Measurements from ENCODE around the gene SLC9A4. TPM values are rescaled to one million over a fixed set of nuclear protein-coding genes. Genes with fewer than 3 reads are reported as not detected.

Gene SLC9A4
- total RNA-seq, 1 experiment from 2014 or later, result 0.07 TPM

GRCh38 chr2:102453501-102453900, 19.5 kb upstream of the SLC9A4 start:
- TF ChIP-seq ATF3 (IDR thresholded peaks at IDR 0.05) (no peak), ZNF274 (IDR thresholded peaks at IDR 0.05; ENCODE audit: low read depth, low read length) (no peak), ZFX (IDR thresholded peaks at IDR 0.05) (no peak), RAD21 (IDR thresholded peaks at IDR 0.05; ENCODE audit: low read depth) (no peak), EGR1 (IDR thresholded peaks at IDR 0.05; ENCODE audit: low read depth) (no peak), EZH2 (IDR thresholded peaks at IDR 0.05) (no peak), MAX (IDR thresholded peaks at IDR 0.05) (no peak), ZBTB33 (IDR thresholded peaks at IDR 0.05; ENCODE audit: extremely low read depth, insufficient replicate concordance, low read length) (no peak), ELF1 (IDR thresholded peaks at IDR 0.05; ENCODE audit: borderline replicate concordance, low read depth) (no peak), FOSL1 (IDR thresholded peaks at IDR 0.05; ENCODE audit: low read depth) (no peak), REST (IDR thresholded peaks at IDR 0.05; ENCODE audit: low read depth) (no peak), POLR2A (IDR thresholded peaks at IDR 0.05; ENCODE audit: borderline replicate concordance, extremely low read depth, insufficient read depth, insufficient read length) (no peak)
- ATAC-seq, result no peak
- Histone ChIP-seq H3K4me2 (ENCODE audit: low read length) (no peak overlapping the region), H3K79me2 (ENCODE audit: insufficient read depth, low read length) (no peaks in the 10 kb centered on the region), H3K9me2 (ENCODE audit: insufficient read depth) (no peaks in the 10 kb centered on the region), H3K9ac (ENCODE audit: low read length) (no peak overlapping the region), H3K36me3 (ENCODE audit: control insufficient read depth in 1 of 2, insufficient read depth in 2 of 2, low read length in 2 of 2) (no peaks in the 10 kb centered on the region), H3K9me3 (ENCODE audit: control insufficient read depth in 1 of 2, insufficient read depth in 1 of 2, low read depth in 1 of 2, low read length in 2 of 2) (no peaks in the 10 kb centered on the region), H4K20me1 (ENCODE audit: insufficient read depth) (no peaks in the 10 kb centered on the region), H3K4me1 (ENCODE audit: control insufficient read depth in 1 of 2, insufficient read depth in 2 of 2, low read length in 2 of 2) (no peaks in the 10 kb centered on the region), H3K4me3 (replicated peaks in 1 of 2; ENCODE audit: low read depth in 1 of 2, low read length in 2 of 2) (no peak overlapping the region), H3K27me3 (ENCODE audit: insufficient read depth, low read length) (no peaks in the 10 kb centered on the region), H3K27ac (ENCODE audit: low read depth, low read length) (no peak overlapping the region), H2AFZ (ENCODE audit: low read depth, low read length, poor library complexity, severe bottlenecking) (no peak overlapping the region)
- intact Hi-C loops (cut with micrococcal nuclease), result no loop called here
- RAD21 ChIA-PET (ENCODE audit: low non-redundant PET in 1 of 2, low total read pairs in 2 of 2, uncharacterized antibody in 2 of 2, unreplicated experiment in 2 of 2), result no interaction called here
- CTCF ChIA-PET, result no interaction called here
- POLR2A ChIA-PET, result no interaction called here
- DNase-seq (ENCODE audit: low read depth, low spot score), result no peak
- BruUV-seq (replicated peaks), result no TSS peak
